AG04449 (cell line): ENCODE data around the gene SERPINF2.
A peak's percentile ranks its signal among the peaks of the same experiment; 100 is the strongest.
"Not testable (repeated sequence)": the region's sequence is repeated elsewhere in the genome, so short reads cannot be mapped to it uniquely, and the experiment has no call there.

Experiments used
- CTCF ChIA-PET: fragments of 350-600 bp; formaldehyde crosslinking; extraction: SDS; loops from one replicate; lab custom pipeline; 2021; ENCODE audit warnings: antibody characterized with exemption; lab: Yijun Ruan, JAX
- POLR2A ChIA-PET: fragments of 400-600, 350-600 bp; formaldehyde crosslinking; extraction: SDS; loops from one replicate; lab custom pipeline; 2020; ENCODE audit warnings: antibody characterized with exemption, inconsistent platforms; lab: Yijun Ruan, JAX
- DNase-seq: peaks from one replicate; pipeline ENCODE4 v3.0.0-alpha.2; 2010; ENCODE audit warnings: low read depth, low spot score
- H3K4me3 ChIP-seq: 2 replicates; pipeline ENCODE4 v1.5.1; 2011; ENCODE audit warnings: low read depth, mild to moderate bottlenecking, control low read depth, low read length
- TF ChIP-seq, protein P1 (sequence below): IDR thresholded peaks from one replicate; pipeline ENCODE4 v1.5.1; 2011; ENCODE audit warnings: mild to moderate bottlenecking, moderate library complexity, low read length, control low read depth, inconsistent platforms; ENCODE audit not compliant: insufficient read depth; ENCODE audit errors: missing control alignments

The SERPINF2 gene

DNA sequence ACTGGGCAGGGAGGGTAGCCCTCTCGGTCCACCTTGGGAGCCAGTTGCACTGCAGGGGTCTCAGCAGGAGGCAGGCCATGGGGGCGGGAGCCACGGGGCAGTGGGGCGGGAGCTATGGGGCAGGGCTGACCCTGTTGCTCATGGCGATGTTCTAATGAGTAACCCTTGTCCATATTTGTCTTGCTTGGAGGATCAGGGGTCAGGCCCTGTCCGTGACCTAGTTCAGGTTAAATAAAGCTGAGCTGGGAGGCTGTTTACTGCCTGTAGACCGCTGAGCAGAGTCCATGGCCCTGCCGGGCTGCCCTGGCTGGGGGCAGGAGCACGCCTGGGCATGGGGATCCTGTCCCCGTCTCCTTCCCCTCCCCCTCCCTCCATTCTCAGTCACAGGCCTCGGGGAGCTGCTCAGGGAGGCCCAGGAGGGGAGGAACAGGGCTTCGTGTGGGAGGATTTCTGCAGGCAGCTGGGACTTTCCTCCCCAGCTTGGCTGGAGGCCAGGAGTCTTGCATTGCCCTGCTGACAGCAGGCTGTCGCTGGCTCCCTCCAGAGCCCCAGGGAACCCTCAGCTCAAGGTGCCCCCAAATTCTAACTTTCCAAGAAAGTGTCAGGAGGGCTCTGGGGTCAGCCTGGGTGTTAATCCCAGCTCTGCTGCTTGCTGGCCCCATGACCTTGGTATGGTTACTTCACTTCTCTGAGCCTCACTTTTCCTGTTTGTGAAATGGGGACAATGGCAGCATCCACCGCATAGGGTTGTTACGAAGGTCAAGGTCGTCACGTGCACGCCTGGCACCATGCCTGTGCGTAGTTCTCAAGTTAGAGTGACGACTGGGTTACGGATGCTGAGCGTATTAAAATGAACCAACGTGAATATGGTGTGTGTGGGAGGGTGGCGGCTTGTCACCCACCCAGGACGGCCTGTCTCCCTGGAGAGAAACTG is 6.1 kb upstream of the SERPINF2 start:
- ChIA-PET CTCF (interaction anchor here (1.2 to 1.5 kb wide), 3 partner anchors 15 to 47 kb away, joined by 3 to 7 read pairs (median 6); no protein-coding TSS in a partner anchor), POLR2A (interaction anchor here (0.7 to 0.9 kb wide), 2 partner anchors 20 to 33 kb away, joined by 3 to 5 read pairs; no protein-coding TSS in a partner anchor)
- TF ChIP-seq, protein P1, sequence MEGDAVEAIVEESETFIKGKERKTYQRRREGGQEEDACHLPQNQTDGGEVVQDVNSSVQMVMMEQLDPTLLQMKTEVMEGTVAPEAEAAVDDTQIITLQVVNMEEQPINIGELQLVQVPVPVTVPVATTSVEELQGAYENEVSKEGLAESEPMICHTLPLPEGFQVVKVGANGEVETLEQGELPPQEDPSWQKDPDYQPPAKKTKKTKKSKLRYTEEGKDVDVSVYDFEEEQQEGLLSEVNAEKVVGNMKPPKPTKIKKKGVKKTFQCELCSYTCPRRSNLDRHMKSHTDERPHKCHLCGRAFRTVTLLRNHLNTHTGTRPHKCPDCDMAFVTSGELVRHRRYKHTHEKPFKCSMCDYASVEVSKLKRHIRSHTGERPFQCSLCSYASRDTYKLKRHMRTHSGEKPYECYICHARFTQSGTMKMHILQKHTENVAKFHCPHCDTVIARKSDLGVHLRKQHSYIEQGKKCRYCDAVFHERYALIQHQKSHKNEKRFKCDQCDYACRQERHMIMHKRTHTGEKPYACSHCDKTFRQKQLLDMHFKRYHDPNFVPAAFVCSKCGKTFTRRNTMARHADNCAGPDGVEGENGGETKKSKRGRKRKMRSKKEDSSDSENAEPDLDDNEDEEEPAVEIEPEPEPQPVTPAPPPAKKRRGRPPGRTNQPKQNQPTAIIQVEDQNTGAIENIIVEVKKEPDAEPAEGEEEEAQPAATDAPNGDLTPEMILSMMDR: no peak
- no peak overlapping the region for H3K4me3 ChIP-seq
- peak; percentile 40 for DNase-seq

DNA sequence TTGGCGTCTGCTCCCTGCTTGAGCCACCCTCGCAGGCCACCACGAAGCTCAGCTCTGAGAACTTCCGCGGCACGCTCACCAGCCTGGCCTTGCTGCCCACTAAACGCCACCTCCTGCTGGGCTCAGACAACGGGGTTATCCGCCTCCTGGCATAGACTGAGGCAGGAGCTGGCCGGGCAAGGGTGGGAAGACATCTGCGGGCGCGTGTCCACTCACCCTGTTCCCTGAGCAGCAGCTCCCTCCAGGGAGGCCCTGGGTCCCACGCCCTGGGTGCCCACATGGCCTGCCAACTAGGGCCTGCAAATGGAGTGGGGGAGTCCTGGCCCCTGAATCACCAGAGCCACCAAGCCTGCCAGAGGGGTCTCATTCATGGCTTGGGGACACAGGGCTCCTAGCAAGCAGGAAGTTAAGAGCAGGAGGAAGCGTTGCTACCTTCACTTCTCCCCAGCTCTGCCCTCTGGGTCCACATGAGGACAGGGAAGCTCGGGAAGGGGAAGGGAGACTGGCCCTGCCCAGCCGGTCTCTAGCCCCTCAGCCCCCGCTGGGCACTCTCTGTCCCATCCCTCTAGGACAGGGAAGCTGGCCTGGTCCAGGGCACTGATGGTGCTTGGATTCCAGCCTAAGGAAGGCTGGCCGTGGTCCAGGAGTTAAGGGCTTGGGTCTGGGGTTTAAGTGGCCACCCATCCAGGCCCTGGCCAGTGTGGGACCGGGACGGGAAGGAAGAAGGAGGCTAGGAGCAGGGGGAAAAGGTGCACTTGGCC is 5.0 kb upstream of the SERPINF2 start:
- CTCF ChIA-PET: interaction anchor here (0.9 to 1.2 kb wide), 2 partner anchors 21 to 47 kb away, joined by 3 read pairs; no protein-coding TSS in a partner anchor

DNA sequence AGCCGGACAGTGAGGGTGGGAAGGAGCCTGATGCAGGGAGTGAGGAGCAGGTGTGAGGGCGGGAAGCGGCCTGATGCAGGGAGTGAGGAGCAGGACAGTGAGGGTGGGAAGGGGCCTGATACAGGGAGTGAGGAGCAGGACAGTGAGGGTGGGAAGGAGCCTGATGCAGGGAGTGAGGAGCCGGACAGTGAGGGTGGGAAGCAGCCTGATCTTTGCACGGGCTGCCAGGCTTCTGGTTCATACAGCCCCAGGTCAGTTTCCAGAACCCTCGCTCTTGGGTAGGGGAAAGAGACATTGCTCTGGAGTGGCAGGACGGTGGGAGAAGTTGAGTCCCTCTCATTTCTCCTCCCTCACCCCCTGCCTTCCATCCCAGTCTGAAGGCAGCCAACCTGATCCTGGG is 772 bp upstream of the SERPINF2 start:
- H3K4me3 ChIP-seq, POLR2A ChIA-PET, CTCF ChIA-PET, DNase-seq: not testable (repeated sequence)

More for the DNA sequence above, 5.0 kb upstream of the SERPINF2 start:
- POLR2A ChIA-PET: no interaction called here
- no peak for DNase-seq
- TF ChIP-seq, protein P1: no peak
- H3K4me3 ChIP-seq: no peak overlapping the region

DNA sequence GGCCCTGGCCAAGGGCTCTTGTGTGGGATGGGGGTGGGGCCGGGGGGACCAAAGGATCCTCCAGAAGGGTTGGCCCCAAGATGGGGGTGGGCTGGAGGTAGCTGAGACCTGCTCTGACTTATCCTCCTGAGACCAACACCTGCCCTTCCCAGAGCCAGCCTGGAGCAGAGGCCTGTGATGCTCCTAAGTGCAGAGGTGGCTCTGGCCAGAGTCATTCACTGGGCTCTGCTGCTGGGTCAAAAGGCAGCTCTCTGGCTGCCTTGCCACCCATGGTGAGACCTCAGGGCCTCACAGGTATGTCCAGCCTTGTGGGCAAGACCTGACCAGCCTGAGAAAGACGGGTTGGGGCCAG is 393 bp downstream of the SERPINF2 start:
- H3K4me3 ChIP-seq: no peak overlapping the region
- POLR2A ChIA-PET: no interaction called here
- TF ChIP-seq, protein P1: no peak
- CTCF ChIA-PET: no interaction called here
- no peak for DNase-seq

DNA sequence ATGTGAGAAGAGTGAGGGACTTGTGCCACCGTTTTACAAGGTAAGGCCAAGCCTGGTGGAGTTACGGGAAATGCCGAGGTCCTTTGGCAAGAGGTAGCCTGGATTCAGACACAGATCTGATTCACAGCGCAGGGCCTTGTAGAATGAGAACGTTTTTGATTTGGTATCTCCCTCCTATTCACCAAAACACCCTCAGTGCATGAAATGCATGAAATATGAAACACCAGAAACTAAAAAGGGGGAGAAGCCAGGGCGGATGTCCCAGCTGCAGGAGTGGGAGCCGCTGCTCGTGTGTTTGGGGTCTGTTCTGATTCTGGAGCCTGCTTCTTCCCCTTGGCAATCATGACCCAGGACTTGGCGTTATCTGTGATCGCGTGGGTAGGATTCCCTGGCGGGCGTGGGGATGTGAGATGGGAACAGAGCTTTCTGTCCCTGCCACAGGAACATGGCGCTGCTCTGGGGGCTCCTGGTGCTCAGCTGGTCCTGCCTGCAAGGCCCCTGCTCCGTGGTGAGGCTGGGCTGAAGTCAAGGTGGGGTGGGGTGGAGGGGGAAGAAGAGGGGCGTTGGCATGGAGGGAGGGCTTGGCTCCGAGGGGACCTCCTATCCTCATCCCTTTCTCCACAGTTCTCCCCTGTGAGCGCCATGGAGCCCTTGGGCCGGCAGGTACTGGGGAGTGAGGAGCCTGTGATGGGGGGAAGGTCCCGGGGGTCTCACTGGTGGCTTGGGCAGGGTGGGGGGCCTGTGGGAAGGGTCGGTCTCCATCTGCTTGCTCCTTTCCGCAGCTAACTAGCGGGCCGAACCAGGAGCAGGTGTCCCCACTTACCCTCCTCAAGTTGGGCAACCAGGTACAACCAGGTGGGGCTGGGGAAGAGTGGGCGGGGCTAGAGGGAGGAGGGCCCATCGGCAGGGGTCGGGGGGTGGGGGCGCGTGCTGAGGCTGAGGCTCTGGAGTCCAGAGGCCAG is 2.2 kb downstream of the SERPINF2 start:
- DNase-seq: no peak
- H3K4me3 ChIP-seq: no peak overlapping the region
- CTCF ChIA-PET: interaction anchor here (0.7 kb wide), 1 partner anchor 10 kb away, joined by 4 read pairs; no protein-coding TSS in a partner anchor
- TF ChIP-seq, protein P1: no peak
- POLR2A ChIA-PET: no interaction called here

DNA sequence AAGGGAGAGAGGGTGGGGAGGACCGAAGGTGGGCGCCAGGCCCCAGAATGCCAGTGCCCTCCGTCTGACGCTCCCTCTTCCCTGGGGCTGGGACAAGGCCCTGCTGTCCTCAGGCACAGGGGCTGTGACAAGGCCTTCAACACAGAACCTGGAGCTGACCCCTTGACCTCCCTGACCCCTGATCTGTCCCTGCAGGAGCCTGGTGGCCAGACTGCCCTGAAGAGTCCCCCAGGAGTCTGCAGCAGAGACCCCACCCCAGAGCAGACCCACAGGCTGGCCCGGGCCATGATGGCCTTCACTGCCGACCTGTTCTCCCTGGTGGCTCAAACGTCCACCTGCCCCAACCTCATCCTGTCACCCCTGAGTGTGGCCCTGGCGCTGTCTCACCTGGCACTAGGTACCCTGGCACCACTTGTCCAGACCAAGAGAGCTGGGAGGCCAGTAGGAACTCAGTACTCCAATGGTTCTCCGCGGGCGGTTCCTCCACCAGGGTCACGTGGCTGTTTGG is 2.9 kb downstream of the SERPINF2 start:
- TF ChIP-seq, protein P1: no peak
- CTCF ChIA-PET: interaction anchor here (0.7 to 2.0 kb wide), 2 partner anchors 9 to 24 kb away, joined by 4 to 6 read pairs; no protein-coding TSS in a partner anchor
- POLR2A ChIA-PET: no interaction called here
- H3K4me3 ChIP-seq: no peak overlapping the region
- no peak for DNase-seq
